Tibial artery (tissue), 4 donors: Measurements from ENCODE around the gene ZNF576.

Experiments
- DNase-seq, 2 donors: peaks; one replicate each; pipeline ENCODE4 v3.0.0-alpha.2; 2019
- H3K27ac ChIP-seq, 2 donors: fragments of 200-600 bp; sonication (generic) in 1 of 2; 1 replicate in 1 of 2; 2 replicates in 1 of 2; pipeline ENCODE4 v1.5.1; 2018 to 2019; ENCODE audit warnings: mild to moderate bottlenecking in 1 of 2
- H3K27me3 ChIP-seq, 2 donors: fragments of 200-600 bp; sonication (generic) in 1 of 2; one replicate each; pipeline versions ENCODE4 v1.5.1 to v1.6.0; 2016 to 2019
- H3K36me3 ChIP-seq, 3 donors: fragments of 200-600 bp; sonication (generic) in 2 of 3; one replicate each; pipeline ENCODE4 v1.5.1; 2016 to 2019; ENCODE audit warnings: mild to moderate bottlenecking in 2 of 3
- H3K4me1 ChIP-seq, 4 donors: fragments of 200-600 bp; sonication (generic) in 2 of 4; 1 replicate in 3 of 4; 2 replicates in 1 of 4; pipeline ENCODE4 v1.5.1; 2016 to 2019
- H3K4me3 ChIP-seq, 2 donors: fragments of 200-600 bp; sonication (generic) in 1 of 2; 1 replicate in 1 of 2; 2 replicates in 1 of 2; pipeline ENCODE4 v1.5.1; 2018 to 2019; ENCODE audit warnings: mild to moderate bottlenecking in 2 of 2
- H3K9me3 ChIP-seq, 3 donors: fragments of 200-600 bp; sonication (generic) in 1 of 3; one replicate each; pipeline ENCODE4 v1.5.1; 2016 to 2019
- intact Hi-C: fragments of 100-400 bp; cut with DNase I; formaldehyde crosslinking; loops from one replicate; pipeline ENCODE4 v1.15.0; 2023; ENCODE audit warnings: low total_unique reads
- TF ChIP-seq, protein P1 (sequence below), 2 experiments: fragments of 200-600 bp in 1 of 2; fragments of 450-650 bp in 1 of 2; IDR thresholded peaks; one replicate each; pipeline ENCODE4 v1.5.1; 2017 to 2019; ENCODE audit warnings: antibody characterized with exemption in 2 of 2, mild to moderate bottlenecking in 1 of 2, moderate library complexity in 1 of 2

The ZNF576 gene

DNA sequence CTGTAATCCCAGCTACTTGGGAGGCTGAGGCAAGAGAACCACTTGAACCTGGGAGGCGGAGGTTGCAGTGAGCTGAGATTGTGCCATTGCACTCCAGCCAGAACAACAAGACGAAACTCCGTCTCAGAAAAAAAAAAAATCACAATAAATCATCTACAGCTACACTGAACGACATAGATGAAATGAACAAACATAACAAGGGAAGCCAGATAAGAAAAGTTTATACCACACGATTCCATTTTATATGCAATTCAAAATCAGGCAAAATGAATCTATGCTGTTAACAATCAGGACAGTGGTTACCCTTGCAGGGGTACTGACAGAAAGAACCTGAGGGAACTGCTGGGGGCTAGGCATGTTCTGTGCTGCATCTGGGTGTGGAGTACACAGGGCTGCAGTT lies 26.7 kb upstream of the ZNF576 start:
- intact Hi-C loops = no loop called here
- Histone ChIP-seq H3K4me1 (peaks cover 0 to 7% (median 4%) of the 10 kb centered on the region in 4 donors), H3K27me3 (no peaks in the 10 kb centered on the region), H3K9me3 (no peaks in the 10 kb centered on the region), H3K36me3 (peaks cover 0 to 21% (median 4%) of the 10 kb centered on the region in 3 donors), H3K4me3 (no peak overlapping the region), H3K27ac (no peak overlapping the region)
- DNase-seq = no peak
- TF ChIP-seq, protein P1, sequence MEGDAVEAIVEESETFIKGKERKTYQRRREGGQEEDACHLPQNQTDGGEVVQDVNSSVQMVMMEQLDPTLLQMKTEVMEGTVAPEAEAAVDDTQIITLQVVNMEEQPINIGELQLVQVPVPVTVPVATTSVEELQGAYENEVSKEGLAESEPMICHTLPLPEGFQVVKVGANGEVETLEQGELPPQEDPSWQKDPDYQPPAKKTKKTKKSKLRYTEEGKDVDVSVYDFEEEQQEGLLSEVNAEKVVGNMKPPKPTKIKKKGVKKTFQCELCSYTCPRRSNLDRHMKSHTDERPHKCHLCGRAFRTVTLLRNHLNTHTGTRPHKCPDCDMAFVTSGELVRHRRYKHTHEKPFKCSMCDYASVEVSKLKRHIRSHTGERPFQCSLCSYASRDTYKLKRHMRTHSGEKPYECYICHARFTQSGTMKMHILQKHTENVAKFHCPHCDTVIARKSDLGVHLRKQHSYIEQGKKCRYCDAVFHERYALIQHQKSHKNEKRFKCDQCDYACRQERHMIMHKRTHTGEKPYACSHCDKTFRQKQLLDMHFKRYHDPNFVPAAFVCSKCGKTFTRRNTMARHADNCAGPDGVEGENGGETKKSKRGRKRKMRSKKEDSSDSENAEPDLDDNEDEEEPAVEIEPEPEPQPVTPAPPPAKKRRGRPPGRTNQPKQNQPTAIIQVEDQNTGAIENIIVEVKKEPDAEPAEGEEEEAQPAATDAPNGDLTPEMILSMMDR (IDR thresholded peaks at IDR 0.05) = no peak

DNA sequence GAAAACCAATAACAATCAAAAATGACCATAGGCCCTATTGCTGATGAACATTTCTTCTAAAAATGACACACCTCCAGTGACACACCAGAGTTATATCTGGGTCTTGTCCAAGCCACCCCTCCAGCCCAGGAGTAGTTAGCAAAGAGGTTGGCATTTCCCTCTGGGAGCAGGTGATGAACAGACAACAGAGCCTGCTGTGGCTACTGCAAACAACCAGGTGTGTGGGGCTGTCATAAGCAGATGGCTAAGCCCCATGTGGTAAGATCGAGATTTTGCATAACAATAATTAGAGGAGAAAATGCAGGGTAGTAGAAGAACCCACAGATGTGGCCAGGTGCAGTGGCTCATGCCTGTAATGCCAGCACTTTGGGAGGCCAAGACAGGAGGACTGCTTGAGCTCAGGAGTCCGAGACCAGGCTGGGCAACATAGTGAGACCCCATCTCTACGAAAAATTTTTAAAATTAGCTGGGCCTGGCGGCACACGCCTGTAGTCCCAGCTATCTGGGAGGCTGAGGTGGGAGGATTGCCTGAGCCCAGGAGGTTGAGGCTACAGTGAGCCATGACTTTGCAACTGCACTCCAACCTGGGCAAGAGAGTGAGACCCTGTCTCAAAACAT lies 26.1 kb upstream of the ZNF576 start:
- TF ChIP-seq, protein P1 (IDR thresholded peaks at IDR 0.05) = no peak
- Histone ChIP-seq H3K36me3 (peaks cover 0 to 21% (median 4%) of the 10 kb centered on the region in 3 donors), H3K9me3 (no peaks in the 10 kb centered on the region), H3K4me3 (no peak overlapping the region), H3K4me1 (peaks cover 0 to 11% (median 7%) of the 10 kb centered on the region in 4 donors), H3K27ac (no peak overlapping the region), H3K27me3 (no peaks in the 10 kb centered on the region)
- DNase-seq = no peak
- intact Hi-C loops = no loop called here

DNA sequence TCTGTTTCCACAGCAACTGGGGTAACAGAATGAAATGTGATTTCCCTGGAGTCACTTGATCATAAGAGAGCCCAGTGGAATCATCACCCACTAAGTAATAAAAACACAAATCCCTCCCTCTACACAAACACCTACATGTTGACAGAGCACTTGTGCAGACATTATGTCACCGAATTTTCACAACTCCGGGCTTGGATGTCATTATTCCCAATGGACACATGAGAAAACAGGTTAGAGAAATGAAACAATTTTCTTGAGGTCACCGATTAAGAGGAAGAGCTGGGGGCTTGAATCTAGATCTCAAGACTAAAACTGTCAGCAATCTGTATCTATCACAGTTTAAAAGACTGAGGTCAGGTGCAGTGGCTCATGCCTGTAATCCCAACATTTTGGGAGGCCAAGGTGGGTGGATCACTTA lies 24.2 kb upstream of the ZNF576 start:
- intact Hi-C loops = no loop called here
- no peaks in the 10 kb centered on the region for H3K27me3 ChIP-seq
- peaks cover 0 to 21% (median 4%) of the 10 kb centered on the region in 3 donors for H3K36me3 ChIP-seq
- H3K9me3 ChIP-seq = no peaks in the 10 kb centered on the region
- H3K27ac ChIP-seq = no peak overlapping the region
- H3K4me3 ChIP-seq = no peak overlapping the region
- TF ChIP-seq, protein P1 (IDR thresholded peaks at IDR 0.05) = no peak
- H3K4me1 ChIP-seq = peaks cover 0 to 16% (median 10%) of the 10 kb centered on the region in 4 donors
- no peak for DNase-seq

DNA sequence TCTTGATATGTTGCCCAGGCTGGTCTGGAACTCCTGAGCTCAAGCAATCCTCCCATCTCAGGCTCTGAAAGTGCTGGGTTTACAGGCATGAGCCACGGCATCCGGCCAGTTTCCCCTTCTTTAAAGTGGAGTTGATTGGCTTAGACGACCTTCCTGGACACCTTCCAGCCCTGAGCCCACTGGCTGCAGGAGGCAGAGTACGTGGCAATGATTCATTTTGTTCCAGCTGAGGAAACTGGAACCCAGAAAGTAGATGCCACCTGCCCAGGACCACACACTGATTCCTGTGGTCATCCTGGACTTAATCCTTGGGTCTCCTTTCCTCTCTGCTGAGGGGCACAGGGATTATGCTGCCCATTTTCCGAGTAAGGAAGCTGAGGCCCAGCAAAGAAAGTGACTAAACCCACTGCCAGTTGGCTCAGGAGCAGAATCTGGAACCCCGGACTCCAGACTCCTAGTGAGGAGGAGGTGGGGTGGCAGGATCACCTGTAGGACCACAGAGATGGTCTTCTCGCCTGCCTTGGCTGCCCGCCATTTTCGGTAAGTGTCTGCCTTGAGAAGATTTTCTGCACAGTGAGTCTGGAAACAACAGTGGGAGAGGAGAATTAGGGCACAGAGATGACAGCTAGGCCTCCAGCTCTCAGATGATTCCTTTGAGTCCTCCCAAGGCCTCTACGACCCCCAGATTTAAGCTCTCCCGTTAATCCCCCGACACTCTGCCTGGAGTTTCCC lies 21.8 kb upstream of the ZNF576 start:
- DNase-seq = no peak
- TF ChIP-seq, protein P1 (IDR thresholded peaks at IDR 0.05) = no peak
- peaks cover 0 to 16% (median 10%) of the 10 kb centered on the region in 4 donors for H3K4me1 ChIP-seq
- peak overlapping the region; percentile 76 to 77 for H3K4me3 ChIP-seq
- intact Hi-C loops = loop anchor here (1.0 kb wide), 1 partner anchor 22 kb away; the partner anchor contains the start of genes IRGQ and ZNF576
- H3K9me3 ChIP-seq = no peaks in the 10 kb centered on the region
- H3K27ac ChIP-seq = peak overlapping the region; percentile 77 to 87
- peaks cover 0 to 21% (median 4%) of the 10 kb centered on the region in 3 donors for H3K36me3 ChIP-seq
- H3K27me3 ChIP-seq = no peaks in the 10 kb centered on the region

DNA sequence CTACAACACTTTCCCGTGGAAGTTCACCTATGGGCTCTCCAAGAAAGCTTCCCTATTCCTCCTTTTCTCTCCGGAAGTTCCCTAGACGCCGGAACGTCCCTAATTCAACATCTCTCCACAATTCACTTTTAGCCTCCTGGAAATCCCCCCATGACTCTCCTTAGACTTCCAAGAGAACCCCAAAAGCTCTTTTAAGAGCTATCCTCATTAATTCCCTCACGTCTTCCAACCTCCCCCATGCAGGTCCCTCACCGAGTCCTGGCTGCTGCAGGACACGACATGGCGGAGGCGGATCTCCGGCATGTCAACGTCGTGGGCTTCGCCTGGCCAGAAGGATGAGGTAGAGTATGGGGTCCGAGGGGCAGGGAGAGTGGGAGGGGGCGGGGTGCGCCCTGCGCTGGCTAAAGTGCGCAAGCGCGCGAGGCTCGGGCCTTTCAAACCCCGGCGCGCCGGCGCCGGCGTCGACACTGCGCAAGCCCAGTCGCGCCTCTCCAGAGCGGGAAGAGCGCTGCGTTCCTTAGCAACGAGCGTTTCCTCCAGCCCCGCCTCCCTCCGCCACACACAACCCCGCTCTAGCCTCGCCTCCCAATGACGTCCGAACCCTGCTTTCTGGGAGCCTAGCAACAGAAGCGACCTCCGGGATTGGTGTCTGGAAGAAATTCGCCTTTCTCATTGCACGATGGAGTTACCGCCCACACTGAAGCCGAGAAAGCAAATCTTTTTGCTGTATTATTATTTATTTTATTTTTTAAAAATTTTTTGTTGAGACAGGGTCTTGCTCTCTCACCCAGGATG lies 21.0 kb upstream of the ZNF576 start, which contains the start of the genes PINLYP and XRCC1:
Gene PINLYP, plus strand, starts transcription at position 646 of the 795 bp plus-strand sequence. CDS start 1,391 bp downstream, outside the sequence.
Gene XRCC1, minus strand, starts transcription at position 372 of the 795 bp plus-strand sequence. Its CDS starts 69 bp downstream, at position 303.
- intact Hi-C loops = loop anchor here (1.0 kb wide), 1 partner anchor 21 kb away; the partner anchor contains the start of genes IRGQ and ZNF576

More for the DNA sequence above, 21.0 kb upstream of the ZNF576 start, which contains the start of the genes PINLYP and XRCC1:
- Histone ChIP-seq H3K27ac (peak within 1 kb of the TSS; percentile 77 to 87), H3K4me3 (peak within 1 kb of the TSS; percentile 76 to 77), H3K4me1 (peaks cover 0 to 21% (median 10%) of the 10 kb centered on the region in 4 donors), H3K9me3 (no peaks in the 10 kb centered on the region), H3K27me3 (no peaks in the 10 kb centered on the region), H3K36me3 (peaks cover 0 to 21% (median 4%) of the 10 kb centered on the region in 3 donors)
- TF ChIP-seq, protein P1 (IDR thresholded peaks at IDR 0.05) = no peak
- DNase-seq = peak; percentile 98 to 99
